ENCODE results near the gene CDH13.

The CDH13 gene

GRCh38 chr16:83589576-83589975 is 962.8 kb downstream of the CDH13 start:
- DNase-seq (ENCODE audit: low spot score) (no peak), FAIRE-seq (no peak)

DNA sequence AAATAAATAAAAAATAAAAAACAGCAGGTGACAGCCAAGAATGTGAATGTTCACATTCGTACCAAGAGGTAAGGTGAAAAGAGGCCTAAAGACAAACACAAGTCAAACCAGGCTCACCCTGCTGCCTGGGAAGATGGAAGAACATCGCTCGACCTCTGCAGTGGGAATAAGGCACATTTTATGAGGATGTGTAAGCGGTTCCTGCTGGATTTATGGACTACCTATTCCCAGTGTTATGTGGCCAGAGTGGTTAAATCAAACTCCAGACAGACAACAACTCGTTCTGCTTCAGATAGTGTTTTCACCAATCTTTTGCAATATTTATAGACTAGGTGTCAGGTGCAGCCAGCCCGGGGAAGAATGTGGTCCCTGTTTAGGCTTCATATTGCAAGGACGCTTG is 966.0 kb downstream of the CDH13 start:
- FAIRE-seq (no peak), DNase-seq (ENCODE audit: low spot score) (no peak)

- DNase-seq (ENCODE audit: low spot score): no peak
- FAIRE-seq: no peak
Measured at GRCh38 chr16:83599789-83600462, 973.2 kb downstream of the CDH13 start.

- no peak for DNase-seq (ENCODE audit: low spot score)
- FAIRE-seq: no peak
Measured at GRCh38 chr16:83602761-83603722, 976.3 kb downstream of the CDH13 start.

GRCh38 chr16:83603723-83604570 is 977.2 kb downstream of the CDH13 start:
- DNase-seq (ENCODE audit: low spot score) (no peak), FAIRE-seq (no peak)

GRCh38 chr16:83606486-83607030 is 979.8 kb downstream of the CDH13 start:
- FAIRE-seq: no peak
- peak; percentile 31 for DNase-seq (ENCODE audit: low spot score)

DNA sequence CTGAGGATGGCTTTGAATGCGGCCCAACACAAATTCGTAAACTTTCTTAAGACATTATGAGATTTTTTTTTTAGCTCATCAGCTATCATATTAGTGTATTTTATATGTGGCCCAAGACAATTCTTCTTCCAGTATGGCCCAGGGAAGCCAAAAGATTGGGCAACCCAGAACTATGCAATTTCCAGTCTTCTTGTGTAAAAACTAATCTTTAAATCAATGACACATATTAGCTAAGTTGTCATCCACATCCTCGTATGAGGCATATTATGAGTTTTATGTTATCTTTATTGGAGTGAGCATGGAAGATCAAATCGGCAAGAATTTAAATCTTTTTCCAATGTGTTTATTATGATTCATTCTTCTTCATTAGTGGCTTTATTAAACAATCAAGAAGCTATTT is 982.4 kb downstream of the CDH13 start:
- no peak for FAIRE-seq
- DNase-seq (ENCODE audit: low spot score): no peak

DNA sequence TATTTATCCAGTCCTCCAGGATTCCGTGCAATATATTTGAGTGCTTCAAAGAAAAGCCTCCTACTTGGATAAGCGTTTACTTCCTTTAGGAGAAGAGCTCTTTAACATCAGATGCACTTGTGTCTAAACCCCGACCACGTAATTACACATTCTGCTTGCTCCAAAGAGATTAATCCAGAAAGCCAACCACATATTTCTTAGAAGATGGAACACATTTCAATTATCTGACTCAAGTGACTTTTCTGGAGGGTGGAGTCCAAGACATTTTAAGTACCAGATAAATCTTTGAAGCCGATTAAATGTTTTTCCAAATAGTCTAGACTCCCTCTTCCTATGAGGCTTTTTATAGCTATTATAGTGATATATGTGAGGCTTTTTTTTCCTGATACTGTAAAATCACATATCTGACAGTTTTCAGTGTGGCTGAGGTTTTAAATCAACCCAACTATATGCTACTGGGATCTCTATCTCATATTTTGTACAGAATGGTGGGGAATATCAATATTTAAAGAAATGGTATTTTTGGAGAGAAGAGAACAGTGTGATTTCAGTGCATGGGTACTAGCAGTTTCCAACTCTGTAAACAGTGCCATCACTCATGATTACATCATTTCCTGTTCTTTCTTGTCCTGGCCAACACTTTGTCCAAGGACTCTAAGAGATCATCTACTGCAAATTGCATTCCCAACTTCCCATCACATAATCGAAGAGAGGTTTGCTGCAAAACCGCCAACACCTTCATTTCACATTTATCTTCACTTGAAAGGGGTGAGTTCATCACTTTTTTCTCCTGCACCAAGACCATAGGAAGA is 988.6 kb downstream of the CDH13 start:
- no peak for DNase-seq (ENCODE audit: low spot score)
- no peak for FAIRE-seq

DNA sequence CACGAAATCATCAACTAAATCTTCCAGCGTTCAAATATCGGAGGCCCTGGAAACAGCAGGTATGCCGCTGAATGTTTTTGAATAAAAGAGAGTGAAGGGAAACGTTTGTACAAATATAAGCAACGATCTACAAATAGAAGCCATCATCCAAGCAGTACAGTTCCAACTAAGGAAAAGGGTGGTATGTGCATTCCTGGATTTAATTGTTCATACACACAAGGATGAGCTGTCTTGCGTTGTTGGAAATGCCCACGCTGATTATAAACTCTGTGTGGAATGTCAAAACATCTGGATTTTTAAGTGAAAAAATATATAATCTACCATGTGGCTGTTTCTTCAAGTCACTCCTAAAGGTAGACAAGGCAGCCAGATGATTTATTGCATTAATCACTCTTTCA is 989.2 kb downstream of the CDH13 start:
- DNase-seq (ENCODE audit: low spot score) (no peak), FAIRE-seq (no peak)

DNA sequence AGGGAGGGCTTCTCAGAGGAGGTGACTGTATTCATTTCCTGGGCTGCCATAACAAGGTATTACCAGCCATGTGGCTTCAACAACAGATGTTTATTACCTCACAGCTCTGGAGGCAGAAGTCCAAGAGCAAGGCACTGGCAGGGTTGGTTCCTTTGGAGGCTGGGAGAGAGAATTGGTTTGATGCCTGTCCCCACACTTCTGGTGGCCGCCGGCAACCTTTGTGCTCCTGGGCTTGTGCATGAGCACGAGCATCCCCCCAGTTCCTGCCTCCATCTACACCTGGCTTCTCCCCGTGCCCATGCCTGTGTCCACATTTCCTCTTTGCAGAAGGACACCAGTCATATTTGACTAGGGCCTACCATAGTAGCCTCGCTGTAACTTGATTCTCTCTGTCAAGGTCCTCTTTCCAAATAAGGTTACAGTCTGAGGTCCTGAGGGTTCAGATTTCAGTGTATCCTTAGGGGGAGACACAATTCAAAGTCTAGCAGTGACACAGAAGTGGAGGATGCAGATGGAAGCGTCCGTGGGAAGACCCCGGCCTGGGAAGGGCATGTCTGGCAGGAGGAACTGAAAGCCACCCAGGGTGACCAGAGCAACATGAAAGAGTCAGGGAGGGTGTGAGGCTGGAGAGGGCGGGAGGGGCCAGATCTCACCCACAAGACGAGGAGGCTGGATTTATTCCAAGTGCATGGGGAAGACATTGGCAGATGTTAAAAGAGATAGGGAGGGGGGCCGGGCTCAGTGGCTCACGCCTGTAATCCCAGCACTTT is 992.8 kb downstream of the CDH13 start:
- DNase-seq (ENCODE audit: low spot score) (no peak), FAIRE-seq (no peak)

- FAIRE-seq: no peak
Measured at GRCh38 chr16:83622010-83622409, 995.2 kb downstream of the CDH13 start.

DNA sequence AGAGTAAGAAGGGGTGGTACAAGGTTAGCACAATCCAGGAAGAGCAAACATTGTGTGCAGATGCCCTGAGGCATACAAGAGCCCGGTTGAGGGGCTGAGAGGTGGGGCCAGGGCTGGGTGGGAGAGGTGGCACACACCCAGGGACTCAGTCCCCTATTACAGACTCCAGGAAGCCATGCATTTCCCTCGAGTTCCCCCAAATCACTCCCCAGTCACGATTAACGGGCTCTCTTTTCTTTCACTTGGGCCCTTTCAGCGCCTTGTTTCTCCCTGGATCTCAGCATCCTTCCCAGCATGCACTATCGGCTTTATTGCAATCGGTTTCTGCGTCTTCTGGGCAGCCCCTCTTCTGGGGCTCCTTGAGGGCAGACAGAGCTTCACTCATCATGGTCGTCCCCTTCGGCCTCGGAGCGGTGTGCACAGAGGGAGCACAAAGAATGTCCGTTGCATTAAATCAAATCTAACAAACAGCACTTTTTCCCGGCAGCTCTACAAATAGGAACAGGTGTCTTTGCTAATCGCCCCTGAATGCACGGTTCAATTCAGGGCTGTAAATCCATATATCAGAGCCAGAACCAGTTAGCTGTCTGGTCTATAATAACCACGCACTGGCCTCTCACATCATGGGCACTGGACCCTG is 996.4 kb downstream of the CDH13 start:
- FAIRE-seq: no peak
- DNase-seq (ENCODE audit: low spot score): no peak

More at GRCh38 chr16:83622010-83622409, 995.2 kb downstream of the CDH13 start:
- no peak for DNase-seq (ENCODE audit: low spot score)

GRCh38 chr16:83623892-83624291 is 997.1 kb downstream of the CDH13 start:
- FAIRE-seq (no peak), DNase-seq (ENCODE audit: low spot score) (no peak)

- no peak for FAIRE-seq
- DNase-seq (ENCODE audit: low spot score): no peak
Measured at GRCh38 chr16:83624429-83625120, 997.8 kb downstream of the CDH13 start.

- DNase-seq (ENCODE audit: low spot score): no peak
- no peak for FAIRE-seq
Measured at GRCh38 chr16:83626204-83626603, 999.4 kb downstream of the CDH13 start.

DNA sequence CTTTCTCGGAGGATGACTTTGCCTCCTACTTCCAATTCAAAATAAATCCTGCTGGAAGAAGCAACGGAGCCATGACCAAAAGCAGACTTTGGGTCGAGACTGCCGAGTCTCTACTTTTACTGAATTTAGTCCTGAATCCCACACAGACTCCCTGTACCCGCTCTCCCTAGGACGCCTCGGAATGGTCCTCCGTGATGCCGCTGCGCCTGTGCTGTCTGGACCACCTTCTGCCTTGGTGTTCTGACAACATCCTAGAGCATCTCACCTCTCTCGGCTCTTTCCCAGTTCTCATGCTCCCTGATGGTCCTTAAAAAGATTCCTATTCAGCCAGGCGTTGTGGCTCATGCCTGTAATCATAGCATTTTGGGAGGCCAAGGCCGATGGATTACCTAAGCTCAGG is 999.9 kb downstream of the CDH13 start:
- DNase-seq (ENCODE audit: low spot score): no peak
- FAIRE-seq: no peak

- DNase-seq (ENCODE audit: low spot score) (no peak), FAIRE-seq (no peak)
Measured at GRCh38 chr16:83627996-83628395, 1001.2 kb downstream of the CDH13 start.

DNA sequence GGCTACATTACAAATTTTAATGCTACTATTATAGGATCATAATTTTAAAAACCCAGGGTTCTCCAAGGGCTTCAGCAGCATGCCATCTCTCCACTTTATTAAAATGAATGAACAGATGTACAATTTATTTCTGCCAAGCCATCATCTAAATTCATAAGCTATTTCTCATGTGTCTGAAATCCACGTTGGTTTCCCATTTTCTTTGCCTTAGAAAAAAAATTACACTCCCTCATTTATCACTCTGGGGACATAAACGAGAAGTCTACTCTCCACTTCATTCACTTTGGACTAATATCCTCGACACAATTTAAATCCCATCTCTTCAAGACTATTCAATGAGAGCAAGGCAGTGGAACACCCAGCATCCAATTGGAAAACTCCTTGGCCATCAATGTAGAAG is 1002.7 kb downstream of the CDH13 start:
- FAIRE-seq (no peak), DNase-seq (ENCODE audit: low spot score) (no peak)

DNA sequence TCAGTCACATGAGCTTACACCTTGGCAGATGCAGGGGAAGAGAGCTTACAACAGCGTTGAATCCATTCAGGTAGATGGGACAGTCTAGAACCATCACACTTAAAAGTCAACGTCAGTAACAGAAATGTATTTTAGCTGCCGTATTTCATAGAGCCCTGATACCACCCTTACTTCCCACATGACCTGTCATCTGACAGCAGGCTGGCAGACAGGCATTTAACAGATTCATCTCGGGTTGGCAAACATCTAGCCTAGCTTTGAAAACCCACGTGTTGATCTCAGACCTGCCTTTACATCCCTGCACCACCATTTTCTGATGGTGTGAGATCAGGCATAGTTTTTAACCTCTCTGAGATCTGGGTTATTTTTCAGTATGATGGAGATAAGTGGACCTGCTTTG is 1003.1 kb downstream of the CDH13 start:
- no peak for DNase-seq (ENCODE audit: low spot score)
- FAIRE-seq: no peak

All from RCC 7860 (cell line).